HEK293 (cell line): ENCODE measurements around the gene FKBP8.

ENCODE experiments used
- CTCF ChIA-PET: fragments of 350-600 bp; formaldehyde crosslinking; extraction: SDS; loops from one replicate; lab custom pipeline; 2021; ENCODE audit warnings: antibody characterized with exemption; lab: Yijun Ruan, JAX
- POLR2A ChIA-PET: fragments of 300-600 bp; formaldehyde crosslinking; extraction: SDS; loops from one replicate; lab custom pipeline; 2020; ENCODE audit warnings: antibody characterized with exemption, inconsistent platforms; lab: Yijun Ruan, JAX
- H3K27ac ChIP-seq: fragments of 200-500 bp; sonication (Bioruptor generic); 2 replicates; pipeline ENCODE4 v1.5.1; 2014; ENCODE audit warnings: low read depth, low read length, control low read depth, inconsistent platforms; ENCODE audit errors: extremely low read depth
- H3K36me3 ChIP-seq, 2 experiments: fragments of 200-500 bp in 1 of 2; sonication (Bioruptor generic) in 1 of 2; 1 replicate in 1 of 2; 2 replicates in 1 of 2; pipeline ENCODE4 v1.5.1; 2014 to 2017; ENCODE audit warnings: inconsistent platforms in 2 of 2, low read length in 2 of 2; ENCODE audit not compliant: control insufficient read depth in 2 of 2, insufficient read depth in 1 of 2
- H3K4me1 ChIP-seq: fragments of 200-500 bp; sonication (Bioruptor generic); 2 replicates; pipeline ENCODE4 v1.5.1; 2014; ENCODE audit warnings: mild to moderate bottlenecking, low read length, inconsistent platforms; ENCODE audit not compliant: control insufficient read depth, insufficient read depth
- H3K4me3 ChIP-seq: 2 replicates; pipeline ENCODE4 v1.5.1; 2011; ENCODE audit warnings: low read depth, mild to moderate bottlenecking, control low read depth, low read length, moderate library complexity
- H3K9me3 ChIP-seq: fragments of 200-500 bp; sonication (Bioruptor generic); 2 replicates; pipeline ENCODE4 v1.5.1; 2014; ENCODE audit warnings: low read depth, low read length, inconsistent platforms; ENCODE audit not compliant: control insufficient read depth, insufficient read depth
- AEBP2 ChIP-seq: fragments of 450-650 bp; formaldehyde crosslinking; IDR thresholded peaks from 2 replicates; pipeline ENCODE4 v1.5.1; 2016; ENCODE audit warnings: missing biosample characterization, missing genetic modification characterization, borderline replicate concordance
- GLIS1 ChIP-seq: fragments of 450-650 bp; formaldehyde crosslinking; IDR thresholded peaks from 2 replicates; pipeline ENCODE4 v1.5.1; 2016; ENCODE audit warnings: missing biosample characterization, missing genetic modification characterization
- OSR2 ChIP-seq: fragments of 450-650 bp; formaldehyde crosslinking; IDR thresholded peaks from 2 replicates; pipeline ENCODE4 v1.5.1; 2016; ENCODE audit warnings: missing biosample characterization, missing genetic modification characterization
- OVOL3 ChIP-seq: fragments of 450-650 bp; formaldehyde crosslinking; IDR thresholded peaks from 2 replicates; pipeline ENCODE4 v1.5.1; 2016; ENCODE audit warnings: missing biosample characterization, missing genetic modification characterization
- SCRT1 ChIP-seq: fragments of 450-650 bp; formaldehyde crosslinking; IDR thresholded peaks from 2 replicates; pipeline ENCODE4 v1.5.1; 2016; ENCODE audit warnings: missing biosample characterization, missing genetic modification characterization, borderline replicate concordance
- SP3 ChIP-seq: fragments of 450-650 bp; formaldehyde crosslinking; IDR thresholded peaks from 2 replicates; pipeline ENCODE4 v1.5.1; 2016; ENCODE audit warnings: missing biosample characterization, missing genetic modification characterization
- ZBTB49 ChIP-seq: fragments of 450-650 bp; formaldehyde crosslinking; IDR thresholded peaks from 2 replicates; pipeline ENCODE4 v1.5.1; 2016; ENCODE audit warnings: missing biosample characterization, missing genetic modification characterization, low read depth
- ZEB2 ChIP-seq: fragments of 450-650 bp; formaldehyde crosslinking; IDR thresholded peaks from 2 replicates; pipeline ENCODE4 v1.5.1; 2016; ENCODE audit warnings: missing biosample characterization, missing genetic modification characterization
- ZFP41 ChIP-seq: fragments of 450-650 bp; formaldehyde crosslinking; IDR thresholded peaks from 2 replicates; pipeline ENCODE4 v1.5.1; 2016; ENCODE audit warnings: missing biosample characterization, missing genetic modification characterization, borderline replicate concordance
- ZFP69B ChIP-seq: fragments of 450-650 bp; formaldehyde crosslinking; IDR thresholded peaks from 2 replicates; pipeline ENCODE4 v1.5.1; 2016; ENCODE audit warnings: missing biosample characterization, missing genetic modification characterization
- ZNF174 ChIP-seq: fragments of 450-650 bp; formaldehyde crosslinking; IDR thresholded peaks from 2 replicates; pipeline ENCODE4 v1.5.0; 2017; ENCODE audit warnings: missing biosample characterization, mild to moderate bottlenecking, missing genetic modification characterization
- ZNF19 ChIP-seq: fragments of 450-650 bp; formaldehyde crosslinking; IDR thresholded peaks from 2 replicates; pipeline ENCODE4; 2016; ENCODE audit warnings: missing biosample characterization, missing genetic modification characterization, low read depth
- ZNF24 ChIP-seq: fragments of 450-650 bp; formaldehyde crosslinking; IDR thresholded peaks from 2 replicates; pipeline ENCODE4 v1.5.1; 2016; ENCODE audit warnings: missing biosample characterization, missing genetic modification characterization
- ZNF248 ChIP-seq: fragments of 450-650 bp; formaldehyde crosslinking; IDR thresholded peaks from 2 replicates; pipeline ENCODE4 v1.5.1; 2017; ENCODE audit warnings: missing biosample characterization, missing genetic modification characterization
- ZNF274 ChIP-seq, 2 experiments: fragments of 200-500 bp in 1 of 2; fragments of 450-650 bp in 1 of 2; sonication (Bioruptor generic) in 1 of 2; formaldehyde crosslinking in 1 of 2; IDR thresholded peaks; 2 replicates each; pipeline versions ENCODE4 v1.5.1 to v1.6.1; 2014 to 2016; ENCODE audit warnings: borderline replicate concordance in 1 of 2, inconsistent platforms in 1 of 2, low read length in 1 of 2, missing biosample characterization in 1 of 2, missing genetic modification characterization in 1 of 2
- ZNF37A ChIP-seq: fragments of 450-650 bp; IDR thresholded peaks from 2 replicates; pipeline ENCODE4 v1.5.1; 2018; ENCODE audit warnings: missing biosample characterization, missing genetic modification characterization
- ZNF391 ChIP-seq: fragments of 450-650 bp; formaldehyde crosslinking; IDR thresholded peaks from 2 replicates; pipeline ENCODE4 v1.5.1; 2016; ENCODE audit warnings: low read depth, missing biosample characterization, missing genetic modification characterization, borderline replicate concordance
- ZNF473 ChIP-seq: fragments of 450-650 bp; formaldehyde crosslinking; IDR thresholded peaks from 2 replicates; pipeline ENCODE4 v1.5.1; 2017; ENCODE audit warnings: missing biosample characterization, missing genetic modification characterization
- ZNF558 ChIP-seq: fragments of 450-650 bp; formaldehyde crosslinking; IDR thresholded peaks from 2 replicates; pipeline ENCODE4 v1.5.1; 2016; ENCODE audit warnings: missing biosample characterization, missing genetic modification characterization
- ZNF585B ChIP-seq: fragments of 450-650 bp; formaldehyde crosslinking; IDR thresholded peaks from 2 replicates; pipeline ENCODE4 v1.5.1; 2016; ENCODE audit warnings: missing biosample characterization, missing genetic modification characterization
- ZNF600 ChIP-seq: fragments of 450-650 bp; formaldehyde crosslinking; IDR thresholded peaks from 2 replicates; pipeline ENCODE4 v1.5.1; 2016; ENCODE audit warnings: missing biosample characterization, missing genetic modification characterization
- ZNF621 ChIP-seq: fragments of 450-650 bp; formaldehyde crosslinking; IDR thresholded peaks from 2 replicates; pipeline ENCODE4 v1.5.1; 2017; ENCODE audit warnings: missing biosample characterization, missing genetic modification characterization
- ZNF645 ChIP-seq: fragments of 450-650 bp; formaldehyde crosslinking; IDR thresholded peaks from 2 replicates; pipeline ENCODE4; 2016; ENCODE audit warnings: missing biosample characterization, missing genetic modification characterization
- ZNF792 ChIP-seq: fragments of 450-650 bp; formaldehyde crosslinking; IDR thresholded peaks from 2 replicates; pipeline ENCODE4 v1.5.1; 2016; ENCODE audit warnings: missing biosample characterization, missing genetic modification characterization
- TF ChIP-seq, protein P1 (sequence below): fragments of 450-650 bp; formaldehyde crosslinking; IDR thresholded peaks from 2 replicates; pipeline ENCODE4 v1.5.1; 2016; ENCODE audit warnings: missing biosample characterization, missing genetic modification characterization
- TF ChIP-seq, protein P2 (sequence below): fragments of 450-650 bp; formaldehyde crosslinking; IDR thresholded peaks from 2 replicates; pipeline ENCODE4 v1.5.1; 2016; ENCODE audit warnings: missing biosample characterization, missing genetic modification characterization
- TF ChIP-seq, protein P3 (sequence below): fragments of 450-650 bp; formaldehyde crosslinking; IDR thresholded peaks from 2 replicates; pipeline ENCODE4 v1.5.1; 2016; ENCODE audit warnings: missing biosample characterization, missing genetic modification characterization

Gene FKBP8

DNA sequence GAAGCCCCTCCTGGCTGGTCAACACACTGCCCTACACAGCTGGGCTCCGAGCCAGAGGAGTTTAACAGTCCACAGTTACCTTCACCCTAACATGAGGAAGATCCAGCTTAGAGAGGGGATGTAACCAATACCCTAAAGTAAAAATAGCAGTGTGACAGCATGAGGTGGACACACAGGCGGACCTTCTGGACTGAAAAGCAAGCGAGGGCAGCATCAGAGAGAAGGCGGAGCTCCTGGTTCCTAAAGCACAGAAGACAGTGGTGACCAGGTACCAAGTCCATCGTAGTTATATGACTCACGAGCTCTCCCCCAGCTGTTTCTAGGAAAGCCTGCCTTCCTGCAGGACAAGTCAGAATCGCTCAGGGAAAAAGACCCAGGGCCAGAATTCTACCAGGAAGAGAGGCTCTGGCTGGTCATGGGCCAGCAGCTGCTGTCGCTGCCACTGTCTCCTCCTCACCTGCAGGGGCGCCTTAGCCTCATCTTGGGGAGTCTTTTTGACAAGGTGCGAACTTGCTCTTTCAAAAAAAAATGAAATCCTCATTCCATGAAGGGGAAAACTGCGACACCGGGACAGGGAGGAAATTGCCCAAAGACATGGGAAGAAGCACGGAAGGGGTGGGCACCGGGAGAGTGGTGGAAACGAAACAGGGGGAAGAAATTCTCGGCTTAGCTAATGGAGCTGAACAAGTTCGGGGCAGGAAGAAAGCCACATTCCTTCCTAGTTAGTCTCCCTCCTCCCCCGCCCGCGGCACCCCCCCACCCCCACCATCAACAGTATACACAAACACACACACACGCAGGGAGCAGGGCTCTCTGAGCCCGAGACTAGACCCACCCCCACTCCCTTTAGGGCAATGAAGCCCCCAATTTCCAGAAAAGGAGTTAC is 23.2 kb downstream of the FKBP8 start:
- Histone ChIP-seq H3K4me3 (peak overlapping the region; percentile 100), H3K27ac (peak overlapping the region; percentile 33; the same call in 1 of the 2 replicates), H3K9me3 (no peaks in the 10 kb centered on the region), H3K4me1 (peaks cover 1% of the 10 kb centered on the region; the same call in 1 of the 2 replicates), H3K36me3 (no peaks in the 10 kb centered on the region)
- ChIA-PET POLR2A (interaction anchor here (0.7 to 1.9 kb wide), 11 partner anchors 14 to 399 kb away, joined by 3 to 13 read pairs (median 5); partner anchors contain the start of genes COPE, DDX49, REX1BD and UBA52), CTCF (interaction anchor here (0.6 to 2.9 kb wide), 22 partner anchors 8 to 346 kb away, joined by 3 to 14 read pairs (median 4); partner anchors contain the start of gene REX1BD)
- TF ChIP-seq ZNF600 (tag by site-specific recombination) = peak; percentile 65
- TF ChIP-seq, protein P1, sequence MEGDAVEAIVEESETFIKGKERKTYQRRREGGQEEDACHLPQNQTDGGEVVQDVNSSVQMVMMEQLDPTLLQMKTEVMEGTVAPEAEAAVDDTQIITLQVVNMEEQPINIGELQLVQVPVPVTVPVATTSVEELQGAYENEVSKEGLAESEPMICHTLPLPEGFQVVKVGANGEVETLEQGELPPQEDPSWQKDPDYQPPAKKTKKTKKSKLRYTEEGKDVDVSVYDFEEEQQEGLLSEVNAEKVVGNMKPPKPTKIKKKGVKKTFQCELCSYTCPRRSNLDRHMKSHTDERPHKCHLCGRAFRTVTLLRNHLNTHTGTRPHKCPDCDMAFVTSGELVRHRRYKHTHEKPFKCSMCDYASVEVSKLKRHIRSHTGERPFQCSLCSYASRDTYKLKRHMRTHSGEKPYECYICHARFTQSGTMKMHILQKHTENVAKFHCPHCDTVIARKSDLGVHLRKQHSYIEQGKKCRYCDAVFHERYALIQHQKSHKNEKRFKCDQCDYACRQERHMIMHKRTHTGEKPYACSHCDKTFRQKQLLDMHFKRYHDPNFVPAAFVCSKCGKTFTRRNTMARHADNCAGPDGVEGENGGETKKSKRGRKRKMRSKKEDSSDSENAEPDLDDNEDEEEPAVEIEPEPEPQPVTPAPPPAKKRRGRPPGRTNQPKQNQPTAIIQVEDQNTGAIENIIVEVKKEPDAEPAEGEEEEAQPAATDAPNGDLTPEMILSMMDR (tag by site-specific recombination) = peak; percentile 83
- TF ChIP-seq GLIS1 (tag by site-specific recombination) = no peak
- no peak for TF ChIP-seq AEBP2 (tag by site-specific recombination)
- no peak for TF ChIP-seq ZNF645
- TF ChIP-seq ZNF621 (tag by site-specific recombination) = no peak
- TF ChIP-seq OVOL3 (tag by site-specific recombination) = no peak
- no peak for TF ChIP-seq ZNF37A (tag by site-specific recombination)
- TF ChIP-seq ZNF174 (tag by site-specific recombination) = no peak
- TF ChIP-seq ZNF558 (tag by site-specific recombination) = no peak
- no peak for TF ChIP-seq ZNF24 (tag by site-specific recombination)
- no peak for TF ChIP-seq ZBTB49 (tag by site-specific recombination)
- TF ChIP-seq ZNF585B (tag by site-specific recombination) = no peak
- TF ChIP-seq ZNF248 (tag by site-specific recombination) = no peak
- TF ChIP-seq OSR2 (tag by site-specific recombination) = no peak
- no peak for TF ChIP-seq ZNF792 (tag by site-specific recombination)
- TF ChIP-seq, protein P2, sequence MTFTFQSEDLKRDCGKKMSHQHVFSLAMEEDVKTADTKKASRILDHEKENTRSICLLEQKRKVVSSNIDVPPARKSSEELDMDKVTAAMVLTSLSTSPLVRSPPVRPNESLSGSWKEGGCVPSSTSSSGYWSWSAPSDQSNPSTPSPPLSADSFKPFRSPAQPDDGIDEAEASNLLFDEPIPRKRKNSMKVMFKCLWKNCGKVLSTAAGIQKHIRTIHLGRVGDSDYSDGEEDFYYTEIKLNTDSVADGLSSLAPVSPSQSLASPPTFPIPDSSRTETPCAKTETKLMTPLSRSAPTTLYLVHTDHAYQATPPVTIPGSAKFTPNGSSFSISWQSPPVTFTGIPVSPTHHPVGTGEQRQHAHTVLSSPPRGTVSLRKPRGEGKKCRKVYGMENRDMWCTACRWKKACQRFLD (tag by site-specific recombination) = no peak
- TF ChIP-seq ZNF274 (IDR thresholded peaks at IDR 0.05; ENCODE audit: low read length) = no peak
- TF ChIP-seq ZNF274 (tag by site-specific recombination; IDR thresholded peaks at IDR 0.05; ENCODE audit: borderline replicate concordance) = no peak
- TF ChIP-seq ZFP69B (tag by site-specific recombination) = no peak
- no peak for TF ChIP-seq ZNF391 (tag by site-specific recombination)
- no peak for TF ChIP-seq ZFP41 (tag by site-specific recombination)
- TF ChIP-seq, protein P3, sequence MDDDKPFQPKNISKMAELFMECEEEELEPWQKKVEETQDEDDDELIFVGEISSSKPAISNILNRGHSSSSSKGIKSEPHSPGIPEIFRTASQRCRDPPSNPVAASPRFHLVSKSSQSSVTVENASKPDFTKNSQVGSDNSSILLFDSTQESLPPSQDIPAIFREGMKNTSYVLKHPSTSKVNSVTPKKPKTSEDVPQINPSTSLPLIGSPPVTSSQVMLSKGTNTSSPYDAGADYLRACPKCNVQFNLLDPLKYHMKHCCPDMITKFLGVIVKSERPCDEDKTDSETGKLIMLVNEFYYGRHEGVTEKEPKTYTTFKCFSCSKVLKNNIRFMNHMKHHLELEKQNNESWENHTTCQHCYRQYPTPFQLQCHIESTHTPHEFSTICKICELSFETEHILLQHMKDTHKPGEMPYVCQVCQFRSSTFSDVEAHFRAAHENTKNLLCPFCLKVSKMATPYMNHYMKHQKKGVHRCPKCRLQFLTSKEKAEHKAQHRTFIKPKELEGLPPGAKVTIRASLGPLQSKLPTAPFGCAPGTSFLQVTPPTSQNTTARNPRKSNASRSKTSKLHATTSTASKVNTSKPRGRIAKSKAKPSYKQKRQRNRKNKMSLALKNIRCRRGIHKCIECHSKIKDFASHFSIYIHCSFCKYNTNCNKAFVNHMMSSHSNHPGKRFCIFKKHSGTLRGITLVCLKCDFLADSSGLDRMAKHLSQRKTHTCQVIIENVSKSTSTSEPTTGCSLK (tag by site-specific recombination) = no peak
- TF ChIP-seq SCRT1 = no peak
- TF ChIP-seq ZNF19 = no peak
- no peak for TF ChIP-seq ZNF473
- peak; percentile 61; the same call in 1 of the 2 replicates for TF ChIP-seq ZEB2
- no peak for TF ChIP-seq SP3 (tag by site-specific recombination)
